Measurements from ENCODE around the gene DLG1.

Gene DLG1

GRCh38 chr3:197189623-197190022, 108.8 kb downstream of the DLG1 start:
- no peak overlapping the region for H3K4me3 Mint-ChIP-seq
- H3K4me1 Mint-ChIP-seq = peaks cover 16% of the 10 kb centered on the region
- no peaks in the 10 kb centered on the region for H3K9me3 Mint-ChIP-seq
- DNase-seq (no peak), ATAC-seq (no peak)
- no peaks in the 10 kb centered on the region for H3K27me3 Mint-ChIP-seq
- H3K36me3 Mint-ChIP-seq (ENCODE audit: low read depth) = peaks cover 9% of the 10 kb centered on the region
- H3K27ac Mint-ChIP-seq = peak overlapping the region; percentile 42

DNA sequence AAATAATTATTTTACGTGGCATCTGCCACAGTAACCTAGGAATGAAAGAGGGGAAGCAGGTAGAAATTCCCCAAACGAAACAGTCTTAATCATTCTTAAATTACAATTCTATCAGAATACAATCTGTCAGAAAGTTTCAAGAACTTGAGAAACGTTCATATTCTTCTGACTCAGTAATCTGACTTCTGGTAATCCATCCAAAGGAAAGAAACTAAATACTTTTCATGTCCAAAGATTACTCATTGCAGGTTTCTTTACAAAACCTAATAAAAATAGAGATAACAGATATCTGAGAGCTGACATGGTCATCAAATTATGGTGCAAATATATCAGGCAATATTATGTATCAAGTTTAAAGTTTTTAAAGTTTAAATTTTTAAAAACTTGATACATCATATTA, 109.4 kb downstream of the DLG1 start:
- no peak for DNase-seq
- H3K27me3 Mint-ChIP-seq = no peaks in the 10 kb centered on the region
- peaks cover 9% of the 10 kb centered on the region for H3K36me3 Mint-ChIP-seq (ENCODE audit: low read depth)
- H3K4me1 Mint-ChIP-seq = peaks cover 16% of the 10 kb centered on the region
- ATAC-seq = no peak
- no peak overlapping the region for H3K27ac Mint-ChIP-seq
- H3K4me3 Mint-ChIP-seq = no peak overlapping the region
- no peaks in the 10 kb centered on the region for H3K9me3 Mint-ChIP-seq

DNA sequence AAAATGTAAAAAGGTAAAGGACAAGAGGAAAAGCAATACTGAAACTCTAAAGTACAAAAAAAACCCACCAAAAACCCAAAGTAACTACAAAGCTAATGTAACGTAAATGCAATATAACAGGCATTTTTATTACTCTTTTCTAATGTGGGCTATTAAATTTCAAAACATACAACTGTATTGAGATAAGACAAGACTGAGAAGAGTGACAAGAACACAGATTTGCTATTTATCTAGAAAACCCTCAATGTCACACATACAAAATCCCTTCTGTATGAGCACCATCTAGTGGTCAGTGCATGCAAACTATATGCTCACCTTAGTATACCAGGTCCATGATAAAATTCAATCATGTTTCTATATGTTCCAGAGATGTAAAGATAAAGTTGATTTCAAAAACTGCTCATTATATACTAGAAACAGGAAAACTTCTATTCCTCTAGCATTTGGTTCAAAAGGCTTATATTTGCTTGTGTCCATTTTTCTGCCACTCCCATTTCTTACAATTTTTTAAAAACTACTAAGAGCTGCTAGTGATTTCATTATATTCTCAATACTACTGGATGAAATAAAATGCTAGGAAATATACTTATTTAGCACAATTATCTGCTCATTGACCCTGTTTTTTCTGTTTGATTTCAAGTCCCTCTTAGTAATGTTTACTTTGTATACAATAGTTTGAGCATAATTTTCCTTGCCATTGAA, 111.4 kb downstream of the DLG1 start:
- no peak overlapping the region for H3K27ac Mint-ChIP-seq
- H3K4me1 Mint-ChIP-seq = peaks cover 16% of the 10 kb centered on the region
- peaks cover 7% of the 10 kb centered on the region for H3K36me3 Mint-ChIP-seq (ENCODE audit: low read depth)
- peak; percentile 91 for ATAC-seq
- H3K9me3 Mint-ChIP-seq = no peaks in the 10 kb centered on the region
- H3K27me3 Mint-ChIP-seq = no peaks in the 10 kb centered on the region
- no peak overlapping the region for H3K4me3 Mint-ChIP-seq
- no peak for DNase-seq

DNA sequence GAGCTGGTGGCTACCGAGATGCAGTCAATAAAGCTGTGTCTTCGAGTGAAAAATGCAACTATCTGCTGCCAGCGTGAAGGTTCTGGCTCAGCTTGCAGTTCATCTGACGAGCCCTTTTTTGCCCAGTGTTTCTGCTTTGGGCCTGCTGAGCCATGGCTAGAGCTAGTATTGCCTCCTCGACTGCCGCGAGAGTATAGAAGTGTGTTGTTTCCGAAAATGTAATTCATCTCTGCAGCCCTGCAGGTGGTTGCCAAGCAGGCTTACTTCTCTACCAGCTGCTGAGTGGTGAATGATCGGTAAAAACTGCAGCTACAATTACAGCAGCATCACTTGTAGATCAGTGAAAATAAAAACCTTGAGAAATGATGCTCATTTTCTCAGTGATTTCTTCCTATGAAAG, 114.8 kb downstream of the DLG1 start:
- H3K27ac Mint-ChIP-seq = no peak overlapping the region

DNA sequence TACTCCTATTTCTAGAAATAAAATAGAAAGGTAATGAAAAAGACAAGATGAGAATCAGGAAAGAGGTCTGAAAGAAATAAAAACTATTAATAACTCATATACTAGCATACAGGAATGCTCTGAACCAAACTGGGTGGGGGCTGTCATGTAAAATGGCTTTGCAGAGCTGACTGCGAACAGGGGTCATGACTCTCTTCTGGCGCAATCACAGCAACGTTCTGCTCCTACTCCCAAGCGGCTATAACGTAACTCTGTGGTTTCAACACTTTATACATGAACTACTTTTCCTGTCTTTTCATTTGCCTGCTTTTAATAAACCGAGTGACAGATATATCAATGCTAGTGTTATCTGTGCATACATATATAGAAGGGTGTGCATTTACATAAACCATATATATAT, 116.7 kb downstream of the DLG1 start:
- ATAC-seq (no peak), DNase-seq (no peak)
- Mint-ChIP-seq H3K4me3 (no peak overlapping the region), H3K4me1 (peaks cover 4% of the 10 kb centered on the region), H3K27me3 (no peaks in the 10 kb centered on the region), H3K9me3 (no peaks in the 10 kb centered on the region), H3K27ac (no peak overlapping the region), H3K36me3 (ENCODE audit: low read depth) (peaks cover 8% of the 10 kb centered on the region)

More for the DNA sequence above, 114.8 kb downstream of the DLG1 start:
- no peak for ATAC-seq
- no peaks in the 10 kb centered on the region for H3K4me1 Mint-ChIP-seq
- peaks cover 2% of the 10 kb centered on the region for H3K36me3 Mint-ChIP-seq (ENCODE audit: low read depth)
- no peak overlapping the region for H3K4me3 Mint-ChIP-seq
- no peak for DNase-seq
- no peaks in the 10 kb centered on the region for H3K27me3 Mint-ChIP-seq
- H3K9me3 Mint-ChIP-seq = no peaks in the 10 kb centered on the region

GRCh38 chr3:197178998-197179397, 119.4 kb downstream of the DLG1 start:
- no peak for ATAC-seq
- H3K9me3 Mint-ChIP-seq = no peaks in the 10 kb centered on the region
- H3K4me1 Mint-ChIP-seq = peaks cover 7% of the 10 kb centered on the region
- H3K4me3 Mint-ChIP-seq = no peak overlapping the region
- peaks cover 10% of the 10 kb centered on the region for H3K36me3 Mint-ChIP-seq (ENCODE audit: low read depth)
- peak overlapping the region; percentile 0 for H3K27ac Mint-ChIP-seq
- DNase-seq = no peak
- no peaks in the 10 kb centered on the region for H3K27me3 Mint-ChIP-seq

- Mint-ChIP-seq H3K27me3 (no peaks in the 10 kb centered on the region), H3K27ac (no peak overlapping the region), H3K9me3 (no peaks in the 10 kb centered on the region), H3K36me3 (ENCODE audit: low read depth) (peaks cover 12% of the 10 kb centered on the region), H3K4me1 (peaks cover 12% of the 10 kb centered on the region), H3K4me3 (no peak overlapping the region)
- ATAC-seq (no peak), DNase-seq (no peak)
Observed at GRCh38 chr3:197175503-197175902, 122.9 kb downstream of the DLG1 start.

- Mint-ChIP-seq H3K9me3 (no peaks in the 10 kb centered on the region), H3K4me3 (no peak overlapping the region), H3K27me3 (no peaks in the 10 kb centered on the region), H3K27ac (no peak overlapping the region), H3K36me3 (ENCODE audit: low read depth) (peaks cover 16% of the 10 kb centered on the region), H3K4me1 (peaks cover 12% of the 10 kb centered on the region)
- DNase-seq (no peak), ATAC-seq (no peak)
Observed at GRCh38 chr3:197174927-197175326, 123.5 kb downstream of the DLG1 start.

DNA sequence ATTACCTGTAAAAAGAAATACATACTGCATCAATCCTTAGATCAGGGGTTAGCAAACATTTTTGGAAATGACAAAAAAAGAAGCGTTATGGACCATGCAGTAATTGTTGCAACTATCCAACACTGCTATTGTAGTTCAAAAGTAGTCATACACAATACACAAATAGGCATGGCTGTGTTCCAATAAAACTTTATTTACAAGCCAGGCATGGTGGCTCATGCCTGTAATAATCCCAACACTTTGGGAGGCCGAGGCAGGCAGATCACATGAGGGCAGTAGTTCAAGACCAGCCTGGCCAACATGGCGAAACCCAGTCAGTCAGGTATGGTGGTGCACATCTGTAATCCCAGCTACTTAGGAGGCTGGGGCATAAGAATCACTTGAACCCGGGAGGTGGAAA, 124.8 kb downstream of the DLG1 start:
- Mint-ChIP-seq H3K4me3 (no peak overlapping the region), H3K4me1 (peaks cover 15% of the 10 kb centered on the region), H3K27ac (no peak overlapping the region), H3K27me3 (no peaks in the 10 kb centered on the region), H3K36me3 (ENCODE audit: low read depth) (peaks cover 18% of the 10 kb centered on the region), H3K9me3 (no peaks in the 10 kb centered on the region)
- no peak for DNase-seq
- ATAC-seq = no peak

GRCh38 chr3:197171481-197172067, 126.8 kb downstream of the DLG1 start:
- peaks cover 13% of the 10 kb centered on the region for H3K36me3 Mint-ChIP-seq (ENCODE audit: low read depth)
- DNase-seq (no peak), ATAC-seq (no peak)
- peaks cover 11% of the 10 kb centered on the region for H3K4me1 Mint-ChIP-seq
- H3K27ac Mint-ChIP-seq = no peak overlapping the region
- H3K27me3 Mint-ChIP-seq = no peaks in the 10 kb centered on the region
- H3K9me3 Mint-ChIP-seq = no peaks in the 10 kb centered on the region
- H3K4me3 Mint-ChIP-seq = no peak overlapping the region

- no peaks in the 10 kb centered on the region for H3K27me3 Mint-ChIP-seq
- H3K9me3 Mint-ChIP-seq = no peaks in the 10 kb centered on the region
- ATAC-seq = no peak
- no peak overlapping the region for H3K27ac Mint-ChIP-seq
- no peak overlapping the region for H3K4me3 Mint-ChIP-seq
- H3K4me1 Mint-ChIP-seq = peaks cover 8% of the 10 kb centered on the region
- DNase-seq = no peak
- H3K36me3 Mint-ChIP-seq (ENCODE audit: low read depth) = peaks cover 18% of the 10 kb centered on the region
Observed at GRCh38 chr3:197169028-197169427, 129.4 kb downstream of the DLG1 start.

DNA sequence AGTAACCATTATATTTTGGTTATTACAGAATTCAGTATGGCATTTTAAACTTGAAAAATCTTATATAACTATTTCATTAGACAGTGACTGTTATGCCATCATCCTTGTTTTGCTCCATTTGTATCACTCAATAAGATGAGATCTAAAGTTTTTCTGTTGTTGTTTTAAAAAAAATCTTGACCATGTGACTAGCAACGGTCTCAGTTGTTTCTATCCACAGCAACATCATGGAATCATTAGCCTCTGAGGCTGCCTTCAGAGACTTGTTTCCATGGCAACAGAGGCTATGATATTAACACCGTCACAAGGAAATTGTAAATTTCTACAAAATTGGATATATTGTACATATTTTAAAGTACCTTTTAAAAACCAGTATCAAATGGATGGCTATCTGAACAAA, 129.8 kb downstream of the DLG1 start:
- ATAC-seq (no peak), DNase-seq (no peak)
- peaks cover 8% of the 10 kb centered on the region for H3K4me1 Mint-ChIP-seq
- H3K36me3 Mint-ChIP-seq (ENCODE audit: low read depth) = peaks cover 23% of the 10 kb centered on the region
- no peaks in the 10 kb centered on the region for H3K27me3 Mint-ChIP-seq
- no peak overlapping the region for H3K4me3 Mint-ChIP-seq
- H3K9me3 Mint-ChIP-seq = no peaks in the 10 kb centered on the region
- H3K27ac Mint-ChIP-seq = no peak overlapping the region

DNA sequence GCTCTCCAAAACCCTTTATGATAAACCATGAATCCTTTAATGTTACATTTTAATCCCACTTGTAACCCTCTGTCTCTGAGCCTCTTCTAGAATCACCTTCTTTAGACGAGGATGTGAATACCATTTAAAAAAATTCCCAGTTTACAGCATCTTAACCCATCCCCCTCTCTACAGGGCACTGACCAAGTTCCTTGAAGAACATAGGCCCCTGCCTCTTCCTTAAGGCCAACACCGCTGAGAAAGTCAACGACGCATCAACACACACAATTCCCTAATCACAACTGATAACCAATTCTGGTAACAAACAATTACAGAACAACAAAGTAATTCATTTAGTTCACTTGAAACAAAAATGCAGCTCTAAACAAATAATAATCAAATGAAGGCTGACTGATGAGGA, 130.3 kb downstream of the DLG1 start:
- ATAC-seq (no peak), DNase-seq (no peak)
- H3K9me3 Mint-ChIP-seq = no peaks in the 10 kb centered on the region
- peaks cover 26% of the 10 kb centered on the region for H3K36me3 Mint-ChIP-seq (ENCODE audit: low read depth)
- H3K27me3 Mint-ChIP-seq = no peaks in the 10 kb centered on the region
- H3K4me1 Mint-ChIP-seq = peaks cover 10% of the 10 kb centered on the region
- no peak overlapping the region for H3K27ac Mint-ChIP-seq
- no peak overlapping the region for H3K4me3 Mint-ChIP-seq

- Mint-ChIP-seq H3K27ac (no peak overlapping the region), H3K9me3 (no peaks in the 10 kb centered on the region), H3K36me3 (ENCODE audit: low read depth) (peaks cover 30% of the 10 kb centered on the region), H3K4me1 (peaks cover 10% of the 10 kb centered on the region), H3K4me3 (no peak overlapping the region), H3K27me3 (no peaks in the 10 kb centered on the region)
- DNase-seq = no peak
- no peak for ATAC-seq
Observed at GRCh38 chr3:197167549-197167948, 130.9 kb downstream of the DLG1 start.

DNA sequence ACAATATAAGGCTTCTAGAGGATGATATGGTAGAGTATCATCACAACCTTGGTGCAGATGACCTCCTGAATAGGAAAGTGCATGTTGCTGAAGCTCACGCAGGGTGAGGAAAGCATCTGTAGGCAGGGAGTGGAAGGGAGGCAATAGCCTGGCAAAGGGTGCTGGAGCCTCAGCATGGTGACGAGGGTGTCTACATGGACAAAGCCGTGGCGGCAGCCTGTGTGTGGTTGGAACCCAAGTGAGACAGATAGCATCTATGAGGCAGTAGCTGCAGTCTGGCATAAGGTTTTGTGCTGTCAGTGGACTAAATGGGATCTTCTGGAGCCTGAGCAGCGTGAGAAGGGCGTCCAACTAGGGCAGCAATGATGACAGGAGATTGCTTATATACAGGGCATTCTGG, 132.5 kb downstream of the DLG1 start:
- Mint-ChIP-seq H3K4me1 (peaks cover 5% of the 10 kb centered on the region), H3K9me3 (no peaks in the 10 kb centered on the region), H3K4me3 (no peak overlapping the region), H3K27ac (no peak overlapping the region), H3K36me3 (ENCODE audit: low read depth) (peaks cover 29% of the 10 kb centered on the region), H3K27me3 (no peaks in the 10 kb centered on the region)
- ATAC-seq (no peak), DNase-seq (no peak)

Measured in activated naive CD8-positive, alpha-beta T cell treated with anti-CD3 and anti-CD28 coated beads, Interleukin-2, amount 50 U/mL, for 24 hours (primary cell).